ENCODE measurements around the gene CBX2. TPM values are rescaled to one million over a fixed set of nuclear protein-coding genes. Genes with fewer than 3 reads are reported as not detected.

Gene CBX2
- total and polyA plus RNA-seq, 2 of the 4 experiments (the other 2 are of a cell fraction): 2.0 to 3.2 TPM

DNA sequence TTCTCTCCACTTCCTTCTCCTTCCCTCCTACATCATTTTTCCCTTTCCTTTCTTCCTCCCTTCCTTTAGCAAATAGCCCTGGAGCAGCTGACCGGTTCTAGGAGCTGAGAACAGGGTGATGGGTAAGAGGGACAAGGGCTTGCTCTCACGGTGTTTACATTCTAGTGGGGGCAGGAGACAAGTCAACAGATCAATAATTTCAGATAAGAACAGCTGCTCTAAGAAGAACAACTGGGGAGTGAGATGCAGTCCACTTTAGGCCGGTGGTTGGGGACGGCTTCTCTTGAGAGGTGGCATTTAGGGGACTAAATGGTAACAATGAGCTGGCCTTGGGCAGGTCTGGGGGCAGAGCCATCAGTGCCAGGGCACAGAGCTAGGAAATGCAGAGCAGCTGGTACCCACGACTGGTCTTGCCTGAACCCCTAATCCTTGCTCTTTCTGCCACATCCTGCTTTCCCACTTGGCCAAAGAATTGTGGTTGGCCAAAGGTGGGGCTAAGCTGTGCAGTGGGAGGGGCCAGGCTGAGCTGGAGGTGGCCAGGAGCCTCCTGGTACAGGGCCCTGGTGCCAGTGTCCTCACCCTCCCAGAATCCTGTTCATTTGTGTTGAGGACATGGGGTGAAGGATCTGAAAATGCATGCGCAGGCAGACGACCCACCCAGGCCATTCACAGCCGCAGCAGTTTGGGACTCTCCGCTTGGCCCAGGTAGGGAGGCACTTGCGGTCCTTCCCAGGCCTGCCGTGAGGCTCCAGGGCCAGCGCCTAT lies 43.6 kb downstream of the CBX2 start:
- peaks cover 44% of the 10 kb centered on the region for H3K27me3 ChIP-seq (ENCODE audit: control insufficient read depth, insufficient read depth, low read length)
- dilution Hi-C loops (cut with HindIII; ENCODE audit: low sequenced_read_pairs, unreplicated experiment): no loop called here
- ATAC-seq (ENCODE audit: low read depth) (no peak), DNase-seq (no peak)
- no peak overlapping the region for H4K5ac ChIP-seq (ENCODE audit: low read depth, low read length)
- H4K8ac ChIP-seq (ENCODE audit: low read depth in 2 of 2, low read length in 2 of 2): no peak overlapping the region
- H3K79me1 ChIP-seq (ENCODE audit: low read depth in 1 of 2, low read length in 2 of 2): no peaks in the 10 kb centered on the region
- no peak overlapping the region for H3K18ac ChIP-seq (ENCODE audit: low read depth, low read length)
- no peak overlapping the region for H3K4ac ChIP-seq (ENCODE audit: low read depth, low read length)
- intact Hi-C loops (cut with micrococcal nuclease): no loop called here
- H2AK5ac ChIP-seq (ENCODE audit: low read depth, low read length): no peak overlapping the region
- no peaks in the 10 kb centered on the region for H3K36me3 ChIP-seq (ENCODE audit: control insufficient read depth, insufficient read depth, low read length)
- H3K4me3 ChIP-seq (ENCODE audit: insufficient read depth, low read depth, low read length): no peak overlapping the region
- no peaks in the 10 kb centered on the region; the same call in 1 of the 2 replicates for H4K20me1 ChIP-seq (ENCODE audit: insufficient read depth, low read length)
- no peak overlapping the region for H3K56ac ChIP-seq (ENCODE audit: extremely low read depth, insufficient read depth, low read length)
- H3K9me1 ChIP-seq (ENCODE audit: insufficient read depth, low read length): peaks cover 8% of the 10 kb centered on the region; the same call in 1 of the 2 replicates
- H3K14ac ChIP-seq (replicated peaks; ENCODE audit: low read depth, low read length): no peak overlapping the region
- no peak overlapping the region for H2AFZ ChIP-seq (replicated peaks; ENCODE audit: low read length, poor library complexity)
- no peak overlapping the region for H2BK20ac ChIP-seq (ENCODE audit: low read depth, low read length)
- H3K4me2 ChIP-seq (ENCODE audit: low read depth, low read length): no peak overlapping the region
- H3K27ac ChIP-seq (ENCODE audit: insufficient read depth, low read length): no peak overlapping the region
- no peak overlapping the region for H3K23ac ChIP-seq (ENCODE audit: low read depth, low read length)
- H4K91ac ChIP-seq (ENCODE audit: insufficient read depth, low read depth, low read length): no peak overlapping the region
- no peaks in the 10 kb centered on the region for H3K9me3 ChIP-seq (ENCODE audit: control insufficient read depth, insufficient read depth, low read length)
- in situ Hi-C loops (cut with MboI; ENCODE audit: low sequenced_read_pairs): no loop called here
- no TSS peak for BruUV-seq (replicated peaks)
- H2BK5ac ChIP-seq (ENCODE audit: low read depth, low read length, poor library complexity, severe bottlenecking): no peak overlapping the region
- TF ChIP-seq SMC3 (IDR thresholded peaks at IDR 0.05; ENCODE audit: low read depth, low read length) (no peak), RFX5 (IDR thresholded peaks at IDR 0.05; ENCODE audit: low read depth, low read length) (no peak), BHLHE40 (IDR thresholded peaks at IDR 0.05; ENCODE audit: low read depth, low read length) (no peak), POLR2A (IDR thresholded peaks at IDR 0.05; ENCODE audit: low read depth, low read length) (no peak), CHD1 (IDR thresholded peaks at IDR 0.05; ENCODE audit: low read depth, low read length) (no peak), MXI1 (IDR thresholded peaks at IDR 0.05; ENCODE audit: borderline replicate concordance, low read depth, low read length) (no peak)
- TF ChIP-seq, protein P1, sequence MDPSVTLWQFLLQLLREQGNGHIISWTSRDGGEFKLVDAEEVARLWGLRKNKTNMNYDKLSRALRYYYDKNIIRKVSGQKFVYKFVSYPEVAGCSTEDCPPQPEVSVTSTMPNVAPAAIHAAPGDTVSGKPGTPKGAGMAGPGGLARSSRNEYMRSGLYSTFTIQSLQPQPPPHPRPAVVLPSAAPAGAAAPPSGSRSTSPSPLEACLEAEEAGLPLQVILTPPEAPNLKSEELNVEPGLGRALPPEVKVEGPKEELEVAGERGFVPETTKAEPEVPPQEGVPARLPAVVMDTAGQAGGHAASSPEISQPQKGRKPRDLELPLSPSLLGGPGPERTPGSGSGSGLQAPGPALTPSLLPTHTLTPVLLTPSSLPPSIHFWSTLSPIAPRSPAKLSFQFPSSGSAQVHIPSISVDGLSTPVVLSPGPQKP (IDR thresholded peaks at IDR 0.05; ENCODE audit: borderline replicate concordance, low read depth, low read length): no peak
- TF ChIP-seq, protein P2, sequence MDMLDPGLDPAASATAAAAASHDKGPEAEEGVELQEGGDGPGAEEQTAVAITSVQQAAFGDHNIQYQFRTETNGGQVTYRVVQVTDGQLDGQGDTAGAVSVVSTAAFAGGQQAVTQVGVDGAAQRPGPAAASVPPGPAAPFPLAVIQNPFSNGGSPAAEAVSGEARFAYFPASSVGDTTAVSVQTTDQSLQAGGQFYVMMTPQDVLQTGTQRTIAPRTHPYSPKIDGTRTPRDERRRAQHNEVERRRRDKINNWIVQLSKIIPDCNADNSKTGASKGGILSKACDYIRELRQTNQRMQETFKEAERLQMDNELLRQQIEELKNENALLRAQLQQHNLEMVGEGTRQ (IDR thresholded peaks at IDR 0.05; ENCODE audit: low read depth, low read length): no peak
- H2AK9ac ChIP-seq (replicated peaks; ENCODE audit: low read depth, low read length, poor library complexity): no peak overlapping the region
- H2BK120ac ChIP-seq (ENCODE audit: low read depth, low read length): no peak overlapping the region
- H2BK15ac ChIP-seq (ENCODE audit: low read depth, low read length): no peak overlapping the region
- CTCF ChIA-PET: no interaction called here
- POLR2A ChIA-PET (ENCODE audit: unreplicated experiment): no interaction called here
- WGBS, 2 experiments (ENCODE audit: extremely low coverage in 2 of 2, insufficient read length in 1 of 2): 93% methylated on average over 2 of the region's 12 CpGs; no CpG with 5 or more reads in 1 of the 2 experiments
- peaks cover 4% of the 10 kb centered on the region; the same call in 1 of the 2 replicates for H3K4me1 ChIP-seq (ENCODE audit: control insufficient read depth, insufficient read depth, low read length)
- H3K9ac ChIP-seq (ENCODE audit: low read depth, low read length): no peak overlapping the region
